Measurements from ENCODE around the gene MORC1. TPM values are rescaled to one million over a fixed set of nuclear protein-coding genes. Genes with fewer than 3 reads are reported as not detected.

The MORC1 gene
- polyA plus RNA-seq, 3 donors = 0.01 TPM; not detected in 2

- WGBS, 3 donors = 86 to 88% (median 87%) methylated on average over 3 of the region's 3 CpGs
- no peak overlapping the region for H3K27ac ChIP-seq (ENCODE audit: low read depth, low read length)
Observed at GRCh38 chr3:108966773-108967172, 151.2 kb downstream of the MORC1 start.

GRCh38 chr3:108959017-108959416, 158.9 kb downstream of the MORC1 start:
- no peak overlapping the region for H3K27ac ChIP-seq (ENCODE audit: low read depth, low read length)
- 81 to 91% (median 81%) methylated on average over 1 of the region's 1 CpG for WGBS, 3 donors

- 37 to 93% (median 83%) methylated on average over 1 of the region's 1 CpG for WGBS, 3 donors
Observed at GRCh38 chr3:108953700-108954099, 164.2 kb downstream of the MORC1 start, which contains the start of gene GUCA1C. Gene GUCA1C, minus strand, starts transcription at chr3:108953879. Its CDS starts 117 bp downstream, at chr3:108953762.

GRCh38 chr3:108953210-108953609, 164.7 kb downstream of the MORC1 start:
- H3K27ac ChIP-seq (ENCODE audit: low read depth, low read length) = no peak overlapping the region
- WGBS, 3 donors = 33 to 75% (median 74%) methylated on average over 4 of the region's 4 CpGs

More at GRCh38 chr3:108953700-108954099, 164.2 kb downstream of the MORC1 start, which contains the start of gene GUCA1C:
- H3K27ac ChIP-seq (ENCODE audit: low read depth, low read length) = no peak within 1 kb of the TSS

GRCh38 chr3:108951820-108952501, 166.0 kb downstream of the MORC1 start:
- no peak overlapping the region for H3K27ac ChIP-seq (ENCODE audit: low read depth, low read length)
- 37 to 80% (median 77%) methylated on average over 7 of the region's 7 CpGs for WGBS, 3 donors

GRCh38 chr3:108947855-108948254, 170.1 kb downstream of the MORC1 start:
- WGBS, 3 donors = 70 to 77% (median 76%) methylated on average over 2 of the region's 2 CpGs

GRCh38 chr3:108946292-108947285, 171.3 kb downstream of the MORC1 start:
- WGBS, 3 donors = 82 to 86% (median 82%) methylated on average over 11 of the region's 11 CpGs
- H3K27ac ChIP-seq (ENCODE audit: low read depth, low read length) = no peak overlapping the region

More at GRCh38 chr3:108947855-108948254, 170.1 kb downstream of the MORC1 start:
- H3K27ac ChIP-seq (ENCODE audit: low read depth, low read length) = no peak overlapping the region

- H3K27ac ChIP-seq (ENCODE audit: low read depth, low read length) = no peak overlapping the region
- 26 to 52% (median 46%) methylated on average over 5 of the region's 5 CpGs for WGBS, 3 donors
Observed at GRCh38 chr3:108940568-108941263, 177.2 kb downstream of the MORC1 start.

- WGBS, 3 donors = 29 to 75% (median 71%) methylated on average over 4 of the region's 4 CpGs
- no peak overlapping the region for H3K27ac ChIP-seq (ENCODE audit: low read depth, low read length)
Observed at GRCh38 chr3:108940166-108940565, 177.8 kb downstream of the MORC1 start.

- H3K27ac ChIP-seq (ENCODE audit: low read depth, low read length) = no peak overlapping the region
- WGBS, 3 donors = 70 to 80% (median 72%) methylated on average over 8 of the region's 8 CpGs
Observed at GRCh38 chr3:108936924-108937689, 180.8 kb downstream of the MORC1 start.

- no peak overlapping the region for H3K27ac ChIP-seq (ENCODE audit: low read depth, low read length)
Observed at GRCh38 chr3:108931035-108931434, 186.9 kb downstream of the MORC1 start.

GRCh38 chr3:108918866-108919265, 199.1 kb downstream of the MORC1 start:
- 88 to 92% (median 88%) methylated on average over 3 of the region's 3 CpGs for whole genome bisulfite sequencing, 3 donors
- H3K27ac ChIP-seq (ENCODE audit: low read depth, low read length) = no peak overlapping the region

GRCh38 chr3:108914774-108915641, 202.9 kb downstream of the MORC1 start:
- 28 to 32% (median 32%) methylated on average over 6 of the region's 6 CpGs for whole genome bisulfite sequencing, 3 donors
- H3K27ac ChIP-seq (ENCODE audit: low read depth, low read length) = no peak overlapping the region

- WGBS, 3 donors = 89 to 95% (median 92%) methylated on average over 5 of the region's 5 CpGs
Observed at GRCh38 chr3:108909799-108910198, 208.1 kb downstream of the MORC1 start.

More at GRCh38 chr3:108909799-108910198, 208.1 kb downstream of the MORC1 start:
- H3K27ac ChIP-seq (ENCODE audit: low read depth, low read length) = no peak overlapping the region

All from adipose tissue (tissue), 3 donors.